AG04450 (cell line): ENCODE data around the gene SLC8A2. TPM values are rescaled to one million over a fixed set of nuclear protein-coding genes. Genes with fewer than 3 reads are reported as not detected.

Source experiments
- CTCF ChIA-PET: fragments of 300-600, 350-600 bp; formaldehyde crosslinking; extraction: SDS; loops from one replicate; lab custom pipeline; 2022; ENCODE audit warnings: antibody characterized with exemption, inconsistent platforms; lab: Charles Lee
- POLR2A ChIA-PET: fragments of 350-600 bp; formaldehyde crosslinking; extraction: SDS; loops from one replicate; lab custom pipeline; 2021; ENCODE audit warnings: antibody characterized with exemption, inconsistent platforms; lab: Yijun Ruan, JAX
- DNase-seq: peaks from one replicate; pipeline ENCODE4 v3.0.0-alpha.2; 2011; ENCODE audit warnings: low read depth, low spot score
- H3K27ac ChIP-seq: one replicate; pipeline ENCODE4 v1.5.1; 2012; ENCODE audit warnings: low read depth, low read length, control low read depth
- H3K27me3 ChIP-seq: one replicate; pipeline ENCODE4 v1.6.0; 2012; ENCODE audit warnings: low read length; ENCODE audit not compliant: control insufficient read depth, insufficient read depth
- H3K4me3 ChIP-seq: 2 replicates; pipeline ENCODE4 v1.5.1; 2011; ENCODE audit warnings: mild to moderate bottlenecking, low read depth, low read length, control low read depth
- H3K9me3 ChIP-seq: 2 replicates; pipeline ENCODE4 v1.5.1; 2012; ENCODE audit warnings: low read length; ENCODE audit not compliant: control insufficient read depth, insufficient read depth
- CTCF ChIP-seq: IDR thresholded peaks from 2 replicates; pipeline ENCODE4 v1.5.1; 2011; ENCODE audit warnings: low read depth, low read length, control low read depth, inconsistent platforms
- polyA plus RNA-seq: library from polyadenylated mRNA; depleted of rRNA; stranded (reverse); fragments of >200 nt; gene quantifications from 2 replicates; pipeline ENCODE4 v1.2.3, GENCODE V29; 2011

The SLC8A2 gene
- polyA plus RNA-seq, 1 experiment: 0.05 TPM

GRCh38 chr19:47475465-47475864 is 3.8 kb upstream of the SLC8A2 start:
- Histone ChIP-seq H3K4me3 (no peak overlapping the region), H3K27me3 (peaks cover 16% of the 10 kb centered on the region), H3K9me3 (no peaks in the 10 kb centered on the region; the same call in 1 of the 2 replicates), H3K27ac (no peak overlapping the region)
- ChIA-PET CTCF (interaction anchor here (1.1 to 1.9 kb wide), 2 partner anchors 9 to 39 kb away, joined by 3 to 6 read pairs; partner anchors contain the start of gene KPTN), POLR2A (interaction anchor here (0.6 kb wide), 1 partner anchor 243 kb away, joined by 5 read pairs; no protein-coding TSS in a partner anchor)
- TF ChIP-seq CTCF: no peak
- DNase-seq: no peak

GRCh38 chr19:47473336-47473735 is 1.6 kb upstream of the SLC8A2 start:
- TF ChIP-seq CTCF: no peak
- Histone ChIP-seq H3K9me3 (no peaks in the 10 kb centered on the region; the same call in 1 of the 2 replicates), H3K27ac (no peak overlapping the region), H3K4me3 (no peak overlapping the region), H3K27me3 (peaks cover 34% of the 10 kb centered on the region)
- DNase-seq: no peak
- ChIA-PET CTCF (interaction anchor here (0.7 to 1.0 kb wide), 2 partner anchors 27 to 36 kb away, joined by 3 read pairs; no protein-coding TSS in a partner anchor), POLR2A (interaction anchor here (2.5 kb wide), 1 partner anchor 10 kb away, joined by 7 read pairs; the partner anchor contains the start of gene KPTN)

- no peak for DNase-seq
- POLR2A ChIA-PET: interaction anchor here (2.5 kb wide), 1 partner anchor 12 kb away, joined by 7 read pairs; the partner anchor contains the start of gene KPTN
- CTCF ChIA-PET: no interaction called here
- Histone ChIP-seq H3K9me3 (no peaks in the 10 kb centered on the region; the same call in 1 of the 2 replicates), H3K27me3 (peaks cover 42% of the 10 kb centered on the region), H3K27ac (no peak overlapping the region), H3K4me3 (no peak overlapping the region)
- TF ChIP-seq CTCF: no peak
These were observed 336 bp downstream of the SLC8A2 start for GRCh38 chr19:47471381-47471732.

GRCh38 chr19:47470447-47471195 is 1.1 kb downstream of the SLC8A2 start:
- CTCF ChIA-PET: no interaction called here
- TF ChIP-seq CTCF: no peak
- Histone ChIP-seq H3K9me3 (no peaks in the 10 kb centered on the region; the same call in 1 of the 2 replicates), H3K27ac (no peak overlapping the region), H3K4me3 (no peak overlapping the region), H3K27me3 (peaks cover 42% of the 10 kb centered on the region)
- no peak for DNase-seq
- POLR2A ChIA-PET: interaction anchor here (2.5 kb wide), 1 partner anchor 13 kb away, joined by 7 read pairs; the partner anchor contains the start of gene KPTN

- POLR2A ChIA-PET: no interaction called here
- CTCF ChIA-PET: no interaction called here
- no peak for TF ChIP-seq CTCF
- H3K4me3 ChIP-seq: no peak overlapping the region
- H3K9me3 ChIP-seq: no peaks in the 10 kb centered on the region; the same call in 1 of the 2 replicates
- H3K27ac ChIP-seq: no peak overlapping the region
- peaks cover 47% of the 10 kb centered on the region for H3K27me3 ChIP-seq
- no peak for DNase-seq
These were observed 2.0 kb downstream of the SLC8A2 start for GRCh38 chr19:47469719-47470118.
